ENCODE results near the gene FBLN2.
"Not testable (repeated sequence)": the region's sequence is repeated elsewhere in the genome, so short reads cannot be mapped to it uniquely, and the experiment has no call there.

FBLN2 gene

GRCh38 chr3:13550791-13551360, 2.0 kb downstream of the FBLN2 start:
- no peak for DNase-seq

GRCh38 chr3:13552857-13553652, 4.1 kb downstream of the FBLN2 start:
- no peak for DNase-seq

GRCh38 chr3:13553686-13554085, 4.8 kb downstream of the FBLN2 start:
- no peak for DNase-seq

- no peak for DNase-seq
Measured at GRCh38 chr3:13555753-13556152, 6.8 kb downstream of the FBLN2 start.

- no peak for DNase-seq
Measured at GRCh38 chr3:13556207-13556606, 7.3 kb downstream of the FBLN2 start.

- DNase-seq = no peak
Measured at GRCh38 chr3:13556917-13557316, 8.0 kb downstream of the FBLN2 start.

- DNase-seq = no peak
Measured at GRCh38 chr3:13557417-13557816, 8.5 kb downstream of the FBLN2 start.

- no peak for DNase-seq
Measured at GRCh38 chr3:13557926-13558325, 9.0 kb downstream of the FBLN2 start.

GRCh38 chr3:13558651-13559050, 9.7 kb downstream of the FBLN2 start:
- no peak for DNase-seq

- no peak for DNase-seq
Measured at GRCh38 chr3:13559764-13560525, 11.0 kb downstream of the FBLN2 start.

- no peak for DNase-seq
Measured at GRCh38 chr3:13561376-13561775, 12.5 kb downstream of the FBLN2 start.

- DNase-seq = no peak
Measured at GRCh38 chr3:13561967-13562366, 13.0 kb downstream of the FBLN2 start.

- not testable (repeated sequence) for DNase-seq
Measured at GRCh38 chr3:13562421-13562820, 13.5 kb downstream of the FBLN2 start.

GRCh38 chr3:13563321-13563720, 14.4 kb downstream of the FBLN2 start:
- DNase-seq = no peak

GRCh38 chr3:13563911-13564310, 15.0 kb downstream of the FBLN2 start:
- no peak for DNase-seq

- DNase-seq = no peak
Measured at GRCh38 chr3:13564751-13565560, 16.0 kb downstream of the FBLN2 start.

- no peak for DNase-seq
Measured at GRCh38 chr3:13565581-13566452, 16.9 kb downstream of the FBLN2 start.

GRCh38 chr3:13566453-13566748, 17.5 kb downstream of the FBLN2 start:
- DNase-seq = no peak

- no peak for DNase-seq
Measured at GRCh38 chr3:13566769-13567310, 17.9 kb downstream of the FBLN2 start.

- DNase-seq = no peak
Measured at GRCh38 chr3:13567684-13568514, 19.0 kb downstream of the FBLN2 start.

- no peak for DNase-seq
Measured at GRCh38 chr3:13568515-13569028, 19.6 kb downstream of the FBLN2 start.
